ENCODE data around the gene IRF3.

The IRF3 gene

DNA sequence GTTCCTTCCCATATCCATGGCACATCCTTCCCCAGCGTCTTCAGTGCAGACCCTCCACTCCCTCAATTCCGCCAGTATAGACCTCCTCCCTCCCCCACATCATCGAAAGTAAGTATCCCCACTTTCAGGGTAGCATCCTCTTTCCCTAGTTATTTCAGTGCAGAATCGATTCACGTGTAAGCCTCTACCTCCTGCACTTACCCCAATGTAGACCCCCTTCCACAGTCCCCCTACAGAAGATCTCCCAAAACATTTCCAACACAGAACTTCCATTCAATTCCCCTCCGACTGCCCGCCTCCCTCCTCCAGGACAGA, 664 bp downstream of the IRF3 start:
- FAIRE-seq = no peak

- no peak for FAIRE-seq
Measured at GRCh38 chr19:49664171-49665035, 1.3 kb downstream of the IRF3 start.

DNA sequence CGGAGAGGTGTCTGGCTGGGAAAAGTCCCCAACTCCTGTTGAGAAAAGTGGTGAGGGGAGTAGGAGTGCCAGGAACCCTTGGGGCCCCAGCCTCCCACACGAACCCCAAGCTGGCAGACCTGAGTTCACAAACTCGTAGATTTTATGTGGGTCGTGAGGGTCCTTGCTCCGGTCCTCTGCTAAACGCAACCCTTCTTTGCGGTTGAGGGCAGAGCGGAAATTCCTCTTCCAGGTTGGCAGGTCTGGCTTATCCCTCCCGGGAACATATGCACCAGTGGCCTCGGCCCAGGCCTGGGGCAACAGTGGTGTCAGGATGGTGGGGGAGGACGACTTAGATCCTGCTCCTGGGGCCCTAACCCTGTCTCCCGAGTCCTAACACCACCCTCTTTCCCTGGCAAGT, 2.4 kb downstream of the IRF3 start:
- FAIRE-seq = no peak

GRCh38 chr19:49662011-49662410, 3.6 kb downstream of the IRF3 start:
- FAIRE-seq = no peak

DNA sequence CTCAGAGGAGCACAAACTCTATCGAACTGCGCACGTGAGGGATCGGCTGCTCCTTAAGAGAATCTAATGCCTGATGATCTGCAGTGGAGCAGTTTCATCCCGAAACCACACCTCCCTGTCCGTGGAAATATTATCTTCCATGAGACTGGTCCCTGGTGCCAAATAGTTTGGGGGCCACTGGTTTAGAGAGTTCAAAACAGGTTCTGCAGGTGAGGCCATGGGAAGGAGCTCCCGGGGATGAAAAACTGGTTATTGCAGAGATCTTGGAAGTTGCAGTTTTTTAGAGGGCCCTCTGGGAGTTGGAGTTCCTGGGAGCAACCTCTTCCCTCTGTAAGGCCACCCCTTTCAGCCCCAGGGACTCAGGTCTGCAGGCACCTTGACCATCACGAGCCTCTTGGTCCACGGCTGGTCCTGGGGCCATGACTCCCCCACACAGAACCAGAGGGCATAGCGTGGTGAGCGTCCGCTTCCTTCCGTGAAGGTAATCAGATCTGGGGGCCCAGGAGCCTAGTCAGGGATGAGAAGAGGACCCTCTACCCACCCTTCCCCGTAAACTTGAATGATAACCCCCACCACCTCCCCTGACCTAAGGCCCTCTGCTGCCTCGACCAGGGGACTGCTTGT, 5.2 kb downstream of the IRF3 start:
- FAIRE-seq = no peak

DNA sequence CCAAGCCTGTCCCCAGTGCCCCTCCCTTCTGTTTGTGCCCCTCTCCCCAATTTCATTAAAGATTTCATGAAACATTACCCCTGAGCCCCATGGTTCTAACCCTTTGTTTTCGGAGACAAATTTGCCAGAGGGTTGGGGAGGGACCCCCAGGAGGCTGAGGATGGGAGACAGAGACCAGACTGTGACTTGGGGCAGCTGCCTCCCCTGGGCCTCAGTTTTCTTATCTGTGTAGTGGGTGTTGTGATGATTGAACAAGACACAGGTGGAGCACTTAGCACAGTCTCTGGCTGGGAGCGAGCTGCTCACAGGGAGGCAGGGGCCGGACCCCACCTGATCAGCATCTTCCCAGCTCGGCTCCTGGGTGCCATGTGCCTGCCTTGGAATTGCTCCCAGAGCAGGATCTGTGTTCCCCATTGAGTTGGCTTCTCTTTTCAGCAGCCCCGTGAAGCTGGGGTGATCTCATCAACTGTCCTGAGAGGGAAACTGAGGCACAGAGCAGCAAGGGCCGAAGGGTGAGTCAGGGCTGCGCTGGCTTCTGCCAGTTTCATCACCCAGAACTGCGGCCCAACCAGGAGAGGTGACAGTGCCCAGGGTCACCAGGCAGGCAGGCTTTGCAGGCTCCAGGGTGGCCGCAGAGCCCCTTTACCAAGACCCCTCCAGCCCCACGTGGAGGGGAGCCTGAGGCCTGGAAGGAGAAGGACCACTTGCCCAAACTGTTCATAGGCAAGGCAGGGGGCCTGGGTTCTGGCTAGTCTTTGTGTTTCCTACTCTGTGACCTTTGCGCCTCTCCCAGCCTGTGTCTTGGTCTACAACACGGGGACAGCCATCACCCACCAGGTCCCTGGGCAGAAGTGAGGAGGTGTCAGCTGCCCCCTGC, 6.9 kb downstream of the IRF3 start:
- no peak for FAIRE-seq

DNA sequence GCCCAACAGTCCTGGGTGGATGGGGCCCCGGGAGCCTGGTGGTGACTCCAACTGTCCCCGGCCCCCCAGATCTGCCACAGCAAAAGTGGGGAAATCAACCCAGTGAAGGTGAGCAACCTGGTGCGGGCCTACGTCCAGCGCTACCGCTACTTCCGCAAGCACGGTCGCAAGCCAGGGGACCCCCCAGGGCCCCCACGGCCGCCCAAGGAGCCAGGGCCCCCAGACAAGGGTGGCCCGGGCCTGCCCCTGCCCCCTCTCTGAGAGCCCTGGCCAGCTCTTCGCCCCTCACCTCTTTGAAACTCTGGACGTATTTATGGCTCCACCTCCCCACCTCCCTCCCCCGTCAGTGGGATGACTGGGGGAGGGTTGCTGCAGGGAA, 7.5 kb downstream of the IRF3 start:
- no peak for FAIRE-seq

- no peak for FAIRE-seq
Measured at GRCh38 chr19:49657493-49658138, 8.0 kb downstream of the IRF3 start.

- FAIRE-seq = no peak
Measured at GRCh38 chr19:49656456-49657109, 9.1 kb downstream of the IRF3 start.

GRCh38 chr19:49655570-49656455, 9.8 kb downstream of the IRF3 start:
- FAIRE-seq = no peak

- no peak for FAIRE-seq
Measured at GRCh38 chr19:49654581-49654980, 11.1 kb downstream of the IRF3 start.

- no peak for FAIRE-seq
Measured at GRCh38 chr19:49653466-49653806, 12.2 kb downstream of the IRF3 start.

- no peak for FAIRE-seq
Measured at GRCh38 chr19:49652551-49653465, 12.8 kb downstream of the IRF3 start.

DNA sequence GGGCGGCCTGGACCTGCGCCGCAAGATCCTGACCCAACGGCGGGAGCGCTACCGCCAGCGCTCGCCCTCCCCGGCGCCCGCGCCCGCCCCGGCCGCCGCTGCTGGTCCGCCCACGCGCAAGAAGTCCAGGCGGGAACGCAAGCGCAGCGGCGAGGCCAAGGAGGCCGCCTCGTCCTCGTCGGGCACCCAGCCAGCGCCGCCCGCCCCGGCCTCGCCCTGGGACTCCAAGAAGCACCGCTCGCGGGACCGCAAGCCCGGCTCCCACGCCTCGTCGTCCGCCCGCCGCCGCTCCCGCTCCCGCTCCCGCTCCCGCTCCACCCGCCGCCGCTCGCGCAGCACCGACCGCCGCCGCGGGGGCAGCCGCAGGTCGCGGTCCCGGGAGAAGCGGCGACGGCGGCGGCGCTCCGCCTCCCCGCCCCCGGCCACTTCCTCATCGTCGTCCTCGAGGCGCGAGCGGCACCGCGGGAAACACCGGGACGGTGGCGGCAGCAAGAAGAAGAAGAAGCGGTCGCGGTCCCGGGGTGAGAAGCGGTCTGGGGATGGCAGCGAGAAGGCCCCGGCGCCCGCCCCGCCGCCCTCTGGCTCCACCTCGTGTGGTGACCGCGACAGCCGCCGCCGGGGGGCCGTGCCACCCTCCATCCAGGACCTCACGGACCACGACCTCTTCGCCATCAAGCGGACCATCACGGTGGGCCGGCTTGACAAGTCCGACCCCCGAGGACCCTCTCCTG, 13.7 kb downstream of the IRF3 start:
- FAIRE-seq = no peak

GRCh38 chr19:49651029-49651819, 14.4 kb downstream of the IRF3 start:
- no peak for FAIRE-seq

GRCh38 chr19:49646586-49646985, 19.1 kb downstream of the IRF3 start:
- FAIRE-seq = no peak

DNA sequence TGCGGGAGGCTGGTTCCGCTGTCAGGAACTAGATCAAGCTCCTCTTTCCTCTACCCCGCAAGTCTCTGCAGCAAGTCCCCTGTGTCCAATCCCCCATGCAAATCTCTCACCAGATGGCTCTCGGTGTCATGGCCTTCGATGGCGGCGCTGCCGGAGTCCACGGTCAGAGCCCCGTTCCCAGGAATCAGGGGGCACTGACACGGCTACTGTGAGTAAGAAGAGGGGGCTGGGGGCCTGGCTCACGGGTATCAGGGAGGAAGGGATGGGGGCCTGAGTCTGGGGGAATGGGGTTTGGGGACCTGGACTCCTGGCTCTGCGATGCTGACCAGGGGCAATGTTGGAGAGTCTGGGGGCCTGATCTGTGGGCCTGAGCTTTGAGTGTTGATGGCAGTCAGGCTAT, 19.7 kb downstream of the IRF3 start:
- no peak for FAIRE-seq

- no peak for FAIRE-seq
Measured at GRCh38 chr19:49645592-49645991, 20.1 kb downstream of the IRF3 start.

DNA sequence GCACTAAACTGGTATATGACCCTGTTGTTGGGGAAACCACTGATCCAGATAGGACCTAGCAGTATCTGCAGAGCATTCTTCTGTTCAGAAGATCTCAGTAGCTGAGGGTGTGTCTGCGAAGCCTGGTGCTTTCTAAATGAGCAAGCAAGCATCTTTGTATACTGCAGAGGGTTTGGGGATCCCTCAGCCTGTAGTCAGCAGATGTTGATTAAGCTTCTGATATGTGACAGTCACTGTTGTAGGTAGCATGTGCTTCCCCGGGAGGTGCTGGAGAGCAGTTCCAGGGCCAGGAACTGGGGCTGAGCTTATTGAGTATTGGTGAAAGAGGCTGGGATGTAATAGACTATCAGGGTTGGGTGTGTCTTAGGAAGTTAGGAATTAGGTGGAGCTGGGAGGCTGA, 22.2 kb downstream of the IRF3 start:
- no peak for FAIRE-seq

Data from A204.1 (cell line).